Measurements from ENCODE around the gene SASS6. TPM values are rescaled to one million over a fixed set of nuclear protein-coding genes. Genes with fewer than 3 reads are reported as not detected.

The SASS6 gene
- 2.4 and 3.5 TPM in 2 replicates for total RNA-seq

GRCh38 chr1:100132566-100133477 lies at the start of gene SASS6, which contains the start of gene TRMT13:
SASS6 (minus strand) TSS chr1:100132930; CDS start chr1:100132814, 116 bp downstream.
TRMT13 (plus strand) TSS chr1:100133163; CDS start chr1:100133169, 6 bp downstream.

GRCh38 chr1:100178091-100178490 lies 45.4 kb upstream of the SASS6 start, which contains the start of gene LRRC39:
LRRC39 (minus strand) TSS chr1:100178256; CDS start chr1:100168516, 9,740 bp downstream.

Other genes with a start within 250 kb of the SASS6 start
- gene SLC35A3, start 162.9 kb downstream of the SASS6 start, total RNA-seq: 10.2 and 21.8 TPM in 2 replicates
- gene TRMT13, start 233 bp upstream of the SASS6 start, total RNA-seq: 8.3 and 18.1 TPM in 2 replicates
- gene LRRC39, start 45.3 kb upstream of the SASS6 start, total RNA-seq: 0.16 and 0.19 TPM in 2 replicates
- 2.3 and 7.2 TPM in 2 replicates for gene DBT, start 116.9 kb upstream of the SASS6 start, total RNA-seq
- 33.8 and 39.9 TPM in 2 replicates for gene RTCA, start 133.3 kb upstream of the SASS6 start, total RNA-seq
- 15.7 and 18.1 TPM in 2 replicates for gene CDC14A, start 219.6 kb upstream of the SASS6 start, total RNA-seq